Ovary (tissue), 3 donors: Measurements from ENCODE around the gene NECAB2.

Experiments
- CTCF ChIP-seq, 3 donors: fragments of 450-650 bp in 2 of 3; fragments of 200-600 bp in 1 of 3; IDR thresholded peaks; one replicate each; pipeline versions ENCODE4 v1.5.1 to v1.8.0; 2016 to 2022; ENCODE audit warnings: antibody characterized with exemption in 3 of 3, mild to moderate bottlenecking in 1 of 3
- EP300 ChIP-seq: sonication (generic); formaldehyde crosslinking; IDR thresholded peaks from one replicate; pipeline ENCODE4 v1.6.1; 2017; ENCODE audit warnings: antibody characterized with exemption
- donor health status: DM: no; HTN: no; CAD: no.

DNA sequence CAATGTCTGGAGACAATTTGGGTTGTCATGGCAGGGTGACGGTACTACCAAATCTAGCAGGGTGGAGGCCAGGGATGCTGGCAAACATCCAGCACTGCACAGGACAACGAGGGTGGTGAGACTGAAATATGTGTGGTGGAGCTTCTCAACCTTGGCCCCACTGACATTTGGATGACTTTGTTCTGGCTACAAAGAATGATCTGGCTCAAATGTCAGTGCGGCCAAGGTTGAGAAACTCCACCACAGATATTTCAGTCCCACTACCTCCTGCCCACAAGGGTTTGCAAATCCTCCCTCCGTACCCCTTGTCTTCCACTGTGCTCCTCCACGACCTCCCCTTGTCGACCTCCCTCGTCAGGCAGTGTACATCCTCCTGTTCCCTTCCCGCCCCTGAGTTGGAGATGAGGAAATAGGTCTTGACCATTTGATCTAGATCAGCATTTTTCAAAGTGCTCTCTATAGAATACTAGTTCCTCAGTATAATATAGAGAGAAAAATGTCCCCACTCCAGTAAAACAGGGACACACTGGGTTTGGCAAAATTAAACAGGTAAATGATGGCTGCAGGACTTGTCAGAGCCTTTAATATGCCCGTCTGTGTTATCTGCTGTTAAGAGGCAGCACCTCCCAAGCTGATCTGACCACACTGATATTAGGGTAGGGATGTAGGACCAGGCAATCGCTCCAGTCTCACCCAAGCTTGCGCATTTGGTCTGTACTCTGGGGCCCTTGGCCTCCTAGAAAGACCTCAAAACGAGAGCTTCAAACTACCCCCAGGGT is 8.2 kb upstream of the NECAB2 start:
- no peak for TF ChIP-seq CTCF (IDR thresholded peaks at IDR 0.05)
- no peak for TF ChIP-seq EP300
